ENCODE data around the gene RAB30.
"Not testable (repeated sequence)": the region's sequence is repeated elsewhere in the genome, so short reads cannot be mapped to it uniquely, and the experiment has no call there.

RAB30 gene

GRCh38 chr11:83035070-83035854, 36.4 kb downstream of the RAB30 start:
- DNase-seq = no peak

DNA sequence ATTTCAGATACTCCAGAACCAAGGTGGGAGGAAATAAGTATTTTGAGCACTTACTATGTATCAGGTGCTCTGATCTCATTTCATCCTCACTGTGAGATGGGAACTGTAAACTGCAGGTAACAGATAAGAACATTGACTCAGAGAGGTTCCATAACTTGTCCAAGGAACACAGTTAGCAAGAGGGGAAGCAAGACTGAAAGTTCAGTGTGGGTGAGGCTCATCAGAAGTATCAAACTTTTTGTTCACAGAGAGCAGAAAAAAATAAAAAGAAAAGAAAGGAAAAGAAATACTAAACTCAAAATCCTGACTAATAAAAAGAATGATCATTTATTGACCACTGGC, 37.1 kb downstream of the RAB30 start:
- no peak for DNase-seq

DNA sequence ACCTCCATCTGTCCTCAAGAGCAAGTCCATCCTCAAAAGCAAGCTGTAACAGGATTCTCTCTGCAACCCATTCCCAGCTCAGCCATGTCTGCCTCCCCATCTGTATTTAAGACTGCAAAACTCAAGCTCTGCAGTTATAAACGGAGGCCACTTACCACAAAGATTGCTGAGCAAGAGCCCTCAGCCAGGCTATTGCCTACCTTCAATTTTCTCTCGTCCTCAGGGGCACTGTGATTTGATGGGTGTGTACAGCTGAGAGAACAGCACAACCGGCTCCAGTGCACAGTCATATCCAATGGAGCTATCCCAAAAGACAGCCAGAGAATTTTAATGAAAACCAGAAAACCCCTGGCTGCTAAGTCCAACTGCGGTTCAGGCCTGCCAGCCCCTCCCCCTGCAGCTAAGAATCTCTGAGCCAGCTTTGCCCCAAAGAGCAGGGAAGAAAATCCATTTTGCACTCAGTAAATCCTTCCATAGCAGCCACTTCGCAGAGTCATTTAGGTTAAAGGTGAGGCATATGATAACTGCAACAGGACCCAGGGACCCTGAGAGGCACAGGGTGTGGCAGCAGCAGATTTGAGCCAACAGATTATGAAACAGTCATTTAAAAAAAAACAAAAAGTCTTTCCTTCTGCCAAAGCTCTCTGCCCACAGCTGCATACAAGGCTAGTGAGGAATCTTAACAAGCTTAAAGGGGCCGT, 37.6 kb downstream of the RAB30 start:
- DNase-seq = no peak

DNA sequence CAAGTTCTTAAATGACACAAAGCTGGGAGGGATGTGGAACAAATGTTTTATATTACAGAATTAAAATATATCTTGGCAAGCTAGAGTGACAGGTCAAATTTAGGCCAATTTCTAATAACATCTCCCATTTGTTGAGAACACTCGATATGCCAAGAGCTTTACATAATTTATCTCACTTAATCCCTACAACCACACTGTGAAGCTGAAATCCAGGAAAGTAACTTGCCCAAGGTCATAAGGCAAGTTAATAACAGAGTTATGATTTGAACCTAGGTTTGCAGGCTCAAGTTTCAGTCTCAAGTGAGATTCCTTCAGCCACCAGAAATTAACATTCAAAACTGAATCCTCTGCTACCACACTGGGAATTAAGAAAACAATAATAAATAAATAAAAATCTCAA, 38.3 kb downstream of the RAB30 start:
- no peak for DNase-seq

- no peak for DNase-seq
Measured at GRCh38 chr11:83031127-83031526, 40.6 kb downstream of the RAB30 start.

- DNase-seq = no peak
Measured at GRCh38 chr11:83027794-83028193, 43.9 kb downstream of the RAB30 start.

GRCh38 chr11:83027289-83027688, 44.4 kb downstream of the RAB30 start:
- no peak for DNase-seq

GRCh38 chr11:83026229-83026628, 45.5 kb downstream of the RAB30 start:
- no peak for DNase-seq

DNA sequence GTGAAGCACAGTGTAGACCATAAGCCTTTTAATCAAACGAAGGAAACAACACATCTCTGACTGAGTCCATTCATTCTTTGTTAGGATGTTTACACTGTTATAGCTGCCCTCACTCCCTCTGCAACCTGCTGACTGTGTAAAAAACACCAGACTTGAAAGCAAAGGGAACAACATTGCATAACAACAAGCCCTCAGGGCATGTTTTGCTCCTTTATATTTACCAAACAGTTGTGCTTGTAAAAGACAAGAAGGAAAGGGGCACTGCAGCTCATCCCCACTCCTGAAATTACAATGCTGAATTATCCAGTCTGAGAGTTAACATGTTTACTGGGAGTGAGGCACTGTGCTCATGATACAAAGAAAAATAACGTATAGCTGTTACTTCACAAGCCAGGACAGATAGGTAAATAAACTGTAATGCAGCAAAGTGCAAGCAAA, 46.4 kb downstream of the RAB30 start:
- no peak for DNase-seq

DNA sequence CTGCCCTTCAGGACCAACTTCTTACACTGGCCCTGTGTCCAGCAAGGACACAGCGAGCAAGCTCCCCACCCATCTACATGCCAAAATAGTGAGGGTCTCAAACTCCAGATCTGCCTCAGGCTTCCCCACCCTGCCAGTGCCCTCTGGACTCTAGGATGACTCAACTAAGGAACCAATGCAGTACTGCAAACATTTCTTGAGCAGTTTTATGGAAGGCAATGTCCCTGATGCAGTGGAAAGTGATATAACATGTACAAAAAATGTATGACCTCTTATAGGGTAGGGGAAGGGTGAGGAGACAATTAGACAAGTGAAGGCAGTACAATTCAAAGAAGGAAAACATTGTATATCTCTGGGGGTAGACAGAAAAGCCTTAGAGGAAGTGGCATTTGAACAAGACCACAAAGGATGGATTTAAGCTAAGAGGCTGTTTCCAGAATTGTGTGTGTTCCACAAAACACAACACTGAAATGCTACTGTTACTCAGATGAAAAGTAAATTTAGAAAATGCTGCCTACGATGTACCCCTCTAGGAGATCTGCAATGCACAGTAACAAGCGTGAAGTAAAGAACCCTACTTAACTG, 47.3 kb downstream of the RAB30 start:
- no peak for DNase-seq

- no peak for DNase-seq
Measured at GRCh38 chr11:83023410-83023809, 48.3 kb downstream of the RAB30 start.

DNA sequence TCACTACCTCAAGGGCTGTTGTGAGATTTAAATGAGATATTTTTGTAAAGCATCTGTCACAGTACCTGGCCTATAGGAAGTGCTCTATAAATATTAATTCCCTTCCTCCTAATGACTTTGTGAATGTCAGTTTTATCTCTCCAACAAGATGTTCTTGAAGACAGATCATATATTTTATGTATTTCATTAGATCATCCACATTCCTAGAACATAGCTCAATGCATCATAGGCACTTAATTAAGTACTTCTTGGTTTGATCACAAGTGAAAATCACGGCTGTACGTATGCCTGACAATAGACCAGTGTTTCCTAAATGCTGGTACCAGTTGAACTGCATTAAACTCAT, 49.9 kb downstream of the RAB30 start:
- no peak for DNase-seq

DNA sequence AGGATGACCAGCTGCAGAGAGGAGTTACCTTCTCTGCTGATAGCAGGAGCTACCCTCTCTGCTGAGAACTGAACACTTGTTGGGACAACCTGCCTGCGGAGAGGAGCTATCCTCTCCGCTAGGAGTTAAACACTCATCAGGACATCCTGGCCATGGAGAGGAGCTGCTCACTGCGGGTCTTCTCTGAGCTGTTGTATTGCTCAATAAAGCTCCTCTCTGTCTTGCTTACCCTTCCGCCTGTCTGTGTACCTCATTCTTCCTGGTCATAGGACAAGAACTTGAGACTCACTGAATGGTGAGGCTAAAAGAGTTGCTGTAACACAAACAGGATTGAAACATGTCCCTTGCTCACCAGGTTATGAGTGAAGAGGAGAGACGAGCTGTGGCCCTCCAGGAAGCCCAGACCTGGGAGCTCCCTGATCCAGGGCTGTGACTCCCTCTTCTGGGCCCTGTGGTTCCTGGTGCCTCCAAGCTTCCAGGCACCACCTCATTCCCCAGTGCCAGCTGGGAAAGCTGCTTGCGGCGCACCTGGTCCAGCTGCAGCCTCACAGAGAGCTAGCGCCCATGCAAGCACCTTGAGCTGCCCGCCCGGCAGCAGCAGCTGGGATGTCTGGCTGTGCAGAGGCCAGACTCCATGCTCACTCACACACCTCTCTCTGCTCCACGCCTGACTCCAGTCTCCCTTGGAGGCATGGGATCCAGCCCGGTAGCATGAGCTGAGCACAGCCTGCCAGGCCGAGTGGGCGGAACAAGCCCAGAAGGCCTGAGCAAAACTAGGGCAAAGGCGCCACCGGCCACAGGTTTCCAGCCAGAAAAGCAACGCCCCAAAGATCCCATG, 50.5 kb downstream of the RAB30 start:
- peak; percentile 45 for DNase-seq

- no peak for DNase-seq
Measured at GRCh38 chr11:83019888-83020579, 51.7 kb downstream of the RAB30 start.

GRCh38 chr11:83014951-83015350, 56.7 kb downstream of the RAB30 start:
- no peak for DNase-seq

DNA sequence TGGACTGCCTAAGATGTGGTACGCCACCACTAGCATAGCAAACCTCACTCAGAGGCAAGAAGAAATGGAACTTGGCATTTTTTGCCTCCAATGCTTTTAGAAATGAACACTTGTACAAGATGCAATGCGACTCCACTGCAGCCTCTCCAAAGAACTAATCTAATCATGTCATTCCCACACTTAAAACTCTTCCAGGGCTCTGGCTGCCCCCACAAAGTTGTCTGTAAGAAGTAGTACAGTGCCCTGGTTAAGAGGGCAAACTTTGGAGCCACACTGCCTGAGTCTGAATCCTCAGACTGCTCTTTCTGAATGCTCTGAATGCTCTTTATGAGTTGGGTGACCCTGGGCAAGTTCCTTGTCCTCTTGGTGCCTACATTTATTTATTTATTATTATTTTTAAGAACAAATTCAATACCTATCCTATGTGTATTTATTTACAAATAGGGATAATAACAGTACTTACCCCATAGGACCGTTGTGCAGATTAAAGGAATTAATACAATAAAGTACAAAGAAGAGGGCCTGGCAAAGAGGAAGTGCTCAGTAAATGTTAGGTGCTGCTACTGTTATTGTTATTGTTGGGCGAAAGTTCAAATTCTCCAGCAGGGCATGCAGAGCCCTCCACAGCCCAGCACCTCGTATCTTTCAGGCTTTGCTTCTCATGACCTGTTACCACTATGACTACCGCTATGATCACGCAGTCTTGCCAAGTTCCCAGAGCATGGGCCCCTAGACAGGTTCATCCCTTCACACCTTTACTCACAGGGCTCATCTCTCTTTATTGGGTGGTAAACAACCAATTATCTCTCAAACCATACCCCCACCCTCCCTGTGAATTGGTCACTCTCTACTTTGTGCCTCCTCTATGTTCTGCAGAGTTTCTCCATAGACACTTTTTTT, 59.3 kb downstream of the RAB30 start:
- no peak for DNase-seq

- no peak for DNase-seq
Measured at GRCh38 chr11:83011333-83012167, 60.1 kb downstream of the RAB30 start.

GRCh38 chr11:83009999-83010398, 61.7 kb downstream of the RAB30 start:
- no peak for DNase-seq

- not testable (repeated sequence) for DNase-seq
Measured at GRCh38 chr11:83009136-83009535, 62.6 kb downstream of the RAB30 start.

DNA sequence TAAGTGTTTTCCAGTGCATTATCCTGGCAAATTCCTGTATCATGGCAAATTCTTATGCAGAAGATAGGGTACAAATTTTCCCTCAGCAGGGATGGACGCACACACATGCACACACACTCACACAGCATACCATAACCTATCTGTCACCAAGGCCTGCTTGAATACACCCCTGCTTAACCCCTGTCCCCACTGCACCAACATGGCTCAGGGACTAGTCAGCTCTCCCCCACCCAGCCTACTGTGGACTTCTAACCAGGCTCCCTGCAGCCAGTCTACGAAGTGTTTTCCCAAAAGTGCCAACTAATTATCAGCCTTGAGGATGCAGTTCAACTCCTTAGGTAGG, 63.1 kb downstream of the RAB30 start:
- no peak for DNase-seq

Data from NCI-H510A (cell line).